Kidney tubule cell (primary cell): ENCODE data around the gene UBL3.

ENCODE experiments used
- DNase-seq: peaks from one replicate; pipeline ENCODE4 v3.0.0-alpha.2; 2018; ENCODE audit warnings: low spot score

Gene UBL3

DNA sequence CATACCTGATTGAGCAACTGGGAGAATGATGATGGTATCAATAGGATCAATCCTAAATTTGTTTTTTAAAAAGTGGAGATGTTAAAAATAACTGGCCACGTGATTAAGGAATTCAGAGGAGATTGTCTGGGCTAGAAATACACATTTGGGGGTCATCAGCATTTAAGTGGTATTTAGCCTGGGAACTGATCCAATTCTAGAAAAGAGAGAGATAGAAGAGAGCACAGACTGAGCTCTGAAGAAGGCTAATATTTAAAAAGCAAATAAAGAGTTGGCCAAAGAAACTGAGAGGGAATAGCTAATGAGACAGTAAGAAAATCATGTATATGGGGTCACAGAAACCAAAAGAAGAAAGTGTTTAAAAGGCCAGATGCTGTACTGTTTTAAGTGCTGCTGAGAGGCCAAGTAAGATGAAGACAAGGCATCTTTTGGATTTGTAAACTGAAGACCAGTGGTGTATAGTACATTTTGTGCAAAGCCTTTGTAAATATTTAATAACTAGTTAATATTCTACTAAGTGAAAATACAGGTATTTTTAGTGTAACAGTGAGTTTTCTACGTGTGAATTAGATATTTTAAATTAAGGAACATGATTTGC, 40.2 kb downstream of the UBL3 start:
- no peak for DNase-seq

DNA sequence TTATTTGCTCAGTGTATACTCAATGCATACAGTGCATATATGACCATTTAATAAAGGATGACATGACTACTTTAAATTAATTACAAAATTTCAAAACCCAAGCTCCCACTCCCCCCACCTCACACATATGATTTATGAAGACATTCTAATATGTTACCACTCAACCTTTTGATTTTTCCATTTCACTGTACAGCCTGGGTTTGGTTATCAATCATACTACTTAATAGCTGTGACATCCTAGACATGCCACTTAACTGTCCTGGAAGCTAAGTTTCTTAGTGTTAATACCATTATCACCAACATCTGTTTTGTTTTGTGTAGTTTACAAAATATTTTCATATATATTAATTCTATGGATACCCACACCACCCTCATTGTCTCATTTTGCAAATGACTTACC, 42.2 kb downstream of the UBL3 start:
- DNase-seq, result no peak

DNA sequence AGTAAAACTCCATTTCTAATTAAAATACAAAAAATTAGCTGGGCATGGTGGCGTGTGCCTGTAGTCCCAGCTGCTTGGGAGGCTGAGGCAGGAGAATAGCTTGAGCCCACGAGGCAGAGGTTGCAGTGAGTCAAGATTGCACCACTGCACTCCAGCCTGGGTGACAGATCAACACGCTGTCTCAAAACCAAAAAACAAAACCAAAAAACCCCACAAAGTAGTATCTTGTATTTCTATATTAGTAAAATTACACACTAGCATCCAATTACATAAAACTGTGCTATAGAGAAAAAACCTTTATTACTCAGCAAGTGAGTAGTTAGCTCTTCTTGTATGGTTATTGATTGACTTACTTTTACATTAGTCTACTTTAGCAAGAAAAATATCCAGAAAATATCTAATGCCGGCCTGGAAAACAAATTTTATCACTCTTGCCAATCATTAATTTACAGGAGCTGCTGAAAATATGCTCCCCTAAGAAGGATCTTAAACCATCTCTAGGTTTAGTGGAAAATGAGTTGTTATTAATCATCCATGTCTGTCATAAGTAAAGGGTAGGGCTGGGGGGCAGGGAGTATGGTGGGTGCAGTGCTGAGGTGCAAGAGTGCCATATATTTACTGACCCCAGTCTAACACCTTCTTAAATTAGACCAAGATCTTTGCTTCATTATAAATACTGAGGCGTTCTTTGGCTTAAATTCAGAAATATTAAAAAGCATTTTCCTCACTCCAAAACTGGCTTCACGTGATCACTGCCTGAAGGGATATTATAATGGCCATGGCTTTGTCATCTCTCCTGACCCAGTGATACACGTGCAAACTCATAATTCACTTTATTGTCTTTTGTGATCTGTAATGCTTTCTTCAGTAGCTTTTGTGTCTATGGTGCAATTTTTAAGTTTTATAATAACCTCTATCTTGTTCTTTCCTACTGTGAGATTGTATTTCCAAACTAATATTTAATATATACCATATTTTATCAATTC, 44.1 kb downstream of the UBL3 start:
- no peak for DNase-seq

DNA sequence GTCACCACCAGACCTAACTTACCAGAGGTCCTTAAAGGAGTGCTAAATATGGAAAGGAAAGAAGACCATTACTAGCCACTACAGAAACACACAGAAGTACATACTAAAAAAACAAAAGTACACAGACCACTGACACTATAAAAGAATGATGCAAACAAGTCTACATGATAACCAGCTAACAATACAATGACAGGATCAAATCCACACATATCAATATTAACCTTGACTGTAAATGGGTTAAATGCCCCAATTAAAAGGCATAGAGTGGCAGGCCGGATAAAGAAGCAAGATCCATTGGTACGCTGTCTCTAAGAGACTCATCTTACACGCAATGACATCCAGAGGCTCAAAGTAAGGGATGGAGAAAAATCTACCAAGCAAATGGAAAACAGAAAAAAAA, 47.2 kb downstream of the UBL3 start:
- no peak for DNase-seq

DNA sequence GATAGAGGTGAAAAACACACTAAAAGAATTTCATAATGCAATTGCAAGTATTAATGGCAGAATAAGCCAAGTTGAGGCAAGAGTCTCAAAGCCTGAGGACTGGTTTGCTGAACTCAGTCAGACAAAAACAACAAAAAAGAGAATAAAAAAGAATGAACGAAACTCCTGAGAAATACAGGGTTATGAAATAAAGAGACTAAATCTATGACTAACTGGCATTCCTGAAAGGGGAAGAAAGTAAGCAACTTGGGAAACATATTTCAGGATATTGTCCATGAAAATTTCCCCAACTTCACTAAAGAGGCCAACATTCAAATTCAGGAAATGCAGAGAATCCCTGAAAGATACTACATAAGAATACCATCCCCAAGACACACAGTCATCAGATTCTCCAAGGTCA, 47.8 kb downstream of the UBL3 start:
- no peak for DNase-seq

DNA sequence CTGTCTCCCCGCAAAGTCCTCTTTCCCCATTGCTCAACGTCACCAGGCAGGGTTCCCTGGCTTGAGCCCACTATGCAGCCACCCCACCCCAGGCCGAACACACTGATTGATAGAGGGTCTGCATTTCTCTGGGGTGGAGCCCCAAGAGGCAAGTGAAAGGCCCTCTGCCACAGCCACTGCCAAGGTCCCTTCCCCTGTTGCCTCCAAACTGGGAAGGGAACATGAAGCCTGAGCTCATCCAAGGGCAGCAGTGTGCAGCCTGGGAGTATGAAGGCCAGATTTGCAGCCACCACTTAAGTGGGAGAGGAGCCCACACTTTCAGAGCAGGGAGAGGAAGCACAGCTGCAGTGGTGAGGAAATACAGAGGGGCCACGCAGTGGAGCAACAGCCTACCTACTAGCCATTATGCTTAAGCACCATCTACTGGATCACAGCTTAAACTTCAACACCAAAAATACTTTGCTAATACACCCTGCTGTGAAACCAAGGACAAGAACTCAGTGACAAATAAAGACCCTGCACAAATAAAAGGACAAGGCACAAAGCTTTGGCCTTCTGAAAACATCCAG, 48.6 kb downstream of the UBL3 start:
- DNase-seq, result no peak

DNA sequence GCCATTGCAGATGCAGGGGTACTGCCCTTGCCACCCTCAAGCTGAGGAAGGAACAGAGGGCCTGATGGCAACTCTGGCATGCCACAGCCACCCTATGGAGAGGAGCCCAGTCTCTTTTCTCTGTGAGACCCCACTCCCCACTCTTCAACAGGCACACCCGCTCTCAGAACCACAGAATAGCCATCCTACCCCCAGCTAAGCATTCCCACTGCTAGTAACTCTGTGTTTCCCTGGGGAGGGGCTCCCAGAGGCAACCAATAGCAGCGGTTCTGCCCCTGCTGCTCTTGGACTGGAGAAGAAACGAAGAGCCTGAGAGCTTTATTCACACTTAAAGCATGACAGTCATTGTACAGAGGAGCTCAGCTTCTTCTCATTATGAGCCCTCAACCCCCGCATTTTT, 49.3 kb downstream of the UBL3 start:
- no peak for DNase-seq

DNA sequence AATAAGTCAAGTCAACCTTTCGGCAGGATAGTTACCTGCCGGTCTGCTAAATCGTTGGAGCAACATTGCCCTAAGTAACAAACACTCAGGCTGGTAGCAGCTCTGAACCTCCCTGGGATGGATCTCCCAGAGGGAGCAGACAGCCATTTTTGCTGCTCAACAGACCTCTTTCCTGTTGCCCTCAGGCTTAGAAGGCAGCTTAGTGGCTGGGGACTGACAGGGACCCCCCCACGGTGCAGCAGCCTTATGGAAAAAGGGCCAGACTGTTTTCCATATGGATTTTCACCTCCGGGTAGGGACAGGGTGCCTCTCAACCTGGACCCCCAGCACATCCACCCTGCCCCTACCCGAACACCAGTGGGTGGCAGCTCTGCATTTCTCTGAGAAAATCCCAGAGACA, 49.7 kb downstream of the UBL3 start:
- no peak for DNase-seq

DNA sequence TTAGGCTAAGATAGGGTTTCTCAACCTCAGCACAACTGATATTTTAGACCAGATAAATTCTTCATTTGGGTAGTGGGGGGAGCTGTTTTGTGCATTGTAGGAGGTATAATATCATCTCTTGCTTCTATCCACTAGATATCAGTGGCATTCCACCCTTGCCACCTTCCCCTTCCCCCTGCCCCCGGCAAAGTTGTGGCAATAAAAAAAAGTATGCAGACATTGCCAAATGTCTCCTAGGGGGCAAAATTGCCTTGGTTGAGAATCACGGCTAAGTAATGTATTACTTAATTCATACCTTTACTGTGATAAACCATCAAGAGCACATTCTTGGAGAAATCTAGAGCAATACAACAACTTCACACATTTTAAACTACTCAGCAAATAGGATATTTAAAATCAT, 51.4 kb downstream of the UBL3 start:
- no peak for DNase-seq

DNA sequence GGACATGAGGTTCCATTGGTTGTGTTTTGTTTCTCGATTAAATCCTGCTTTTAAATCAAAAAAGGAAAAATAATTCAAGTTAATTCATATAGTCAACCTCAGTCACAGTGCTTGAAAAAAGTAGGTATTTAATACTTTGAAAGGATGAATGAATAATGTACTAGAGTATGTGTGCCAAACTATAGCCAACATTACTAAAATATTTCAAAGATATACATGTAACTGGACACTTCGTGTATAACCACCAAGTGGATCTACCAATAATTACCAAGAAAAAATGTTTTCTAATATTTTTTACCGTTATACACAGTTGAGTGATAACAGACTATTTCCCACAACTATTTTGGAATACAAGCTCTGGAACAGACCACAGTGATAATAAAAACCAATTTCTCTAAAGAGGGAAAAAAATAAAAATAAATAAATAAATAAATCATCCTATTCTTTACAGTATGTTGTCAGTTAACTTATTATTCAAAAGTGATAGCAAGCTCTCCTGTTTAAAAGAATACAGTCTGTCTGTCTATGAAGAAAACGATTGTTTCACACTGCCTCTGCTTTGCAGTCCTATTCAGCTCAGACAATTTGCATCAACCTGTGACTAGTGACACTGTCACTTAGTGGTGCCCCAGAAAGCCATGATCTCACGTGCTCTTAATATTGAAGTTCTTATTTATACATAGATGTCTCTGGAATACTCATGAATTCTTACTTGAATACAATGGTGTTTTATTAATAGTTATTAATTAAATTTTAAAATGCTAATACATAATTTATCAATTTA, 58.2 kb downstream of the UBL3 start:
- no peak for DNase-seq

DNA sequence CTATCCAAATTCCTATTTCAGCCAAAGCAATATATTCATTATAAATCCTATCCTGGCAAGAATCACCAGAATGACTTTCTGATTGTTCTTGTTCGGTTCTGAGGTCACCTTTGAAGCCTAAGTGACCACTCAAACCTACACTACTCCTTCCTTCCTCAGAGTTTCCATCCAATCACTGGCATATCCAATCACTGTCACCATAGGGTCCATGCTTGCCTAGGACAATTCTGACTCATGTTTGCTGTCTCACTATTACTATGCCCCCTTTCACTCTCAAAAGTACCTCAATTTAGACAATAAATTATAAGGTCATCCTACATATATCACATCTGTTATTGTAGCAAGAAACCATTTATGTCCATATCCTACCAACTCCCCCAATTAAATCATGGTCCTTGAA, 58.9 kb downstream of the UBL3 start:
- DNase-seq, result no peak

DNA sequence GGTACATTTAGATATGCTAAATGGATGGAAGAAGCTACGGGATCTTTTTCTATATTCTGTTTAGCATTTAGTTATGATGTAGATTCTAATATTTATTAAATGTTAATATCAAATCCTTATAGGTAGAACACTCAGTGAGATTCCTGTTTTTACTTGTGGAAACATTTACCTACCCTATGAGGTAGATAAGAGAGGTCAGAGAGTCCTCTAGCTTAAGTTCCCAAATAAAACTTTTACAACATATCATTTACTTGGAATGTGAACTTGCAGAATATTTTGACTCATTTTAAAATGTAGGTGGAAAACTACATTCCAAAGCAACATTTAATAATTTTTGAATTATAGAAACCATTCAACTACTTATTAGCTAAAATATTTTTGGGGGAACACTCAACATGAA, 63.7 kb downstream of the UBL3 start:
- DNase-seq, result no peak

DNA sequence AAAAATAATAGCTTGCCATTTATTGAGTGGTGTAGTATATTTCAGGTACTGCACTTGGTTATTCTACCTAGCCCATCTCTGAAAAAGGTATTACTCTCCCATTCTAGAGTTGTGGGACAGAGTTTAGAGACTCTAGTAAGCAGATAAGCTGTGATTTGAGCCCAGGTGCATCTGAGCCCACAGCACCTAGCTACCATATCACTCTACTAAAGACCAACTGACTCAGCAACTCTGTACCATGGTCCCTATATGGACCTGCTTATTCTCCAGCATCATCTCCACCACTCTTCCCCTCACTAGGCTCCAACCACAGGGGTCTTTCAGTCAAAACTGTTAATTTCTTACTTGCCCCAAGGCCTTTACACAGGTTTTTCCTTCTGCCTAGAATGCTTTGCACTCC, 64.4 kb downstream of the UBL3 start:
- no peak for DNase-seq

DNA sequence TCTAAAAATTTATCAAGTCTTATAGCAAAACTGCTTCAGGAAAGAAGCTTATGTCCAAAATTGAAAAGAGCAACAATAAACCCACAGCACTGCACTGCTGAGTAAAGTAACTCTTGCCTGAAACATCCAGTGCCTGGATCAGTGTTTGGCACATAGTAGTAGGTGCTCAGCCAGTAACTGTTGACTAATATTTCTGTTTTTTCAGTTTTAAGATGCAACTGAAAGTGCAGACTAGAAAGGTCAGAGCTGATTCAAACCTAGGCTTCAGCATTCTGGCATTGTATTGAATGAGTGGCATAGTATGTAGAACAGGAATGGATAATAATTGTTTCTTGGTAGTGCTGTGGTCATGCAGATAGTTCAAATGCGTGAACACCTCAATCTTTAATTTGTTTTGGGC, 67.6 kb downstream of the UBL3 start:
- DNase-seq, result no peak

DNA sequence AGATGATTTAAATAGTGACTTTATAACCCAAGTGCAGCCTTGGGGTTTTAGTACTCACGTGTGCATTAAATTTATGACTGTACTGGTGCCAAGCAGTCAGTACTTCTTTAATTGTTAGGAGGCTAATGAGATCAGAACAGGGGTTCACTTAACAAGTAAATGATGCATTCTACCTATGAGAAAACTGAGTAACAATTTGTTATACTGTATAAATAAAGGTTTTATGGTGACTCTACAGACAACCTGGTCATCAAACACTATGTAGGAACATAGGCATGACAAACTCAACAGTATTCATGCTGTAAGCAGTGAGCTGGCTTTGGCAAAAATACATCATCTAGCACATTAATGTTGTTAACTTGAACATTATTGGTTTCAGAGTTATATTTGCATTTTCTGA, 75.6 kb downstream of the UBL3 start:
- DNase-seq, result no peak

DNA sequence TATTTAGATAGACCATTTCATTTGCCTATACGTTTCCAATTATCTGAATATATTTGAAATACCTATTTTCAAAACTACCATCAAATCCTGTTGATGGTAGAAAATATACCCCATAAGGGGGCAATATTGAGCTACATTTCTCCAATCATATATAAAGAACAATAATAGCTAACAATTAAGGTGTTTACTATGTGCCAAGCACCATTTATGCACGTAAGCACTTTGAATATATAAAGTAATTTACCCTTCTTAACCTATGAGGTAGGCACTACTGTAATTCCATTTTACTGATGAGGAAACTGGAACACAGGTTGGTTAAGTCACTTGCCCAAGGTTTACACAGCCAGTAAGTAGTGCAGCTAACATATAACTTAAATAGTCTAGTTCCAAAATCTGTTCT, 79.2 kb downstream of the UBL3 start:
- DNase-seq, result peak; percentile 43

DNA sequence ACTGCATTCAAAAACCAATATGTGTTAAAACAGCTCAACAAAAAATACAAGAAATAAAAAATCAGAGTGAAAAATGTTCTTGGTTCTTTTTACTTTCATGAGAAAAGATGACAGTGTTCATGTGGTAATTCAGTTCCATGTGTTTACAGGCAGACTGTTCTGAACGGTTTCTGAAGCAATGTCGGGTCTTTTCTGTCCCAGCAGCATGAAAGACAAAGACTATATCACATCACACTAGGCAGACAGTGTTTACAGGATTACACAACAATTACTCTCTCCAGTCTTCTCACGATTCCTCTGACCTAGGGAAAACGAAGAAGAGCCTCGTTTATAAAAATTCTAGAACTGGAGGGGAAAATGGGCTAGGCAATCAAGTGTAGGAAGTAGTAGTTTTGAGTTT, 83.4 kb downstream of the UBL3 start:
- no peak for DNase-seq

DNA sequence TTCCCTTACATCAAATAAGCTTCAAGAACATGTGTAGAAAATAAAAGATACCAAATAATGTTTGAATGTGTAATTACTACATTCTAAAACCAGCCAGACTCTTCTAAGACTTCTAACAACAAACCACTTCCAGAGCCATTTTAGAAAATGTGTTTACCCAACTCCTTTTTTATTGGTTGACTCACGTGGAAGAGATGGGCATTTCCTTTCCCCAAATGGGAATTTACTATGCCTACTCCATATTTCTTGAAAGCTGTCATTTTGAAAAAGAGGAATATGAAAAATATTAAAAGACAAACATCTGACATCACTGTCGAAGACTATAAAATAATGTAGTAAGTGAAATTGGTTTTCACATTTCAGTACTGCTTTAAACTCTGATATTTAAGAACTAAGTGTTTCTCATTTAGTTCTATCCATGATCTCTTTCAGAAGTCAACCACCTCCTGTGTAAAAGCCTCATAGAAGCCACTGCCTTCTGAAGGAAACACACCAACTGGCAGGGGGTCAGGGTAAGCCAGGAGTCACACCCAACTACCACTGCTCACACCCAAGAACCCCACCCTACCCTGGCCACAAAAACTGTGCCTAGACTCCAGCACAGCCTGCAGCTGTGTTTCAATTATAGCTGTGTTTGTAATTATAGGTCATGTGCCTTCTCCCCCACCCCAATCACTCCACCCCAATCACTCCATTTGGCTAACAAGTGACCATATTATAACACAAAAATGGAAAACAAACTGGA, 86.8 kb downstream of the UBL3 start:
- DNase-seq, result no peak

DNA sequence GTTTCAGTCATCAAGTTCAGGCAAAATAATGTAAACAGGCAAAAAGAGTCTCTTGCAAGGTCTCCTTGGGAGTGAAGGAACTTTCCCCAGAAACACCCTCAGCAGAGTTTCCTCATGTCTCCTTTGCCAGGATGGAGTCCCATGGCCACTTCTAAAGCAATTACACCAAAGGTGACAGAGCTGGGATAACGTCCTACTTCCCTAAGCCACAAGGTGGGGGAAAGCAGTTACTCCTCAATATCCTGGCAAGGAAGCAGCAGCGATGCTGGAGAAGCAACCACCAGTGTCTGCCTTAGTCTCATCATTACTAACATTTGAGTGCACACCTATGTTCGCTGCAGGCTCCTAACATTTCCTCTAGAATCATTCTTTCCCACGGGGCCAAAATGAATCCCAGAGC, 88.6 kb downstream of the UBL3 start:
- DNase-seq, result no peak

DNA sequence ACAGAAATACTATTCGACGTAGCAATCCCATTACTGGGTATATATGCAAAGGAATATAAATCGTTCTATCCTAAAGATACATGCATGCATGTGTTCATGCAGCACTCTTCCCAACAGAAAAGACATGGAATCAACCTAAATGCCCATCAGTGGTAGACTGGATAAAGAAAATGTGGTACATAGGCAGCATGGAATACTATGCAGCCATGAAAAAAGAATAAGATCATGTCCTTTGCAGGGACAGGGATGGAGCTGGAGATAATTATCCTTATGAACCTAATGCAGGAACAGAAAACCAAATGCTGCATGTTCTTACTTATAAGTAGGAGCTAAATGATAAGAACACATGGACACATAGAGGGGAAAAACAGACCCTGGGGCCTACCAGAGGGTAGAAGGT, 89.3 kb downstream of the UBL3 start:
- DNase-seq, result no peak

DNA sequence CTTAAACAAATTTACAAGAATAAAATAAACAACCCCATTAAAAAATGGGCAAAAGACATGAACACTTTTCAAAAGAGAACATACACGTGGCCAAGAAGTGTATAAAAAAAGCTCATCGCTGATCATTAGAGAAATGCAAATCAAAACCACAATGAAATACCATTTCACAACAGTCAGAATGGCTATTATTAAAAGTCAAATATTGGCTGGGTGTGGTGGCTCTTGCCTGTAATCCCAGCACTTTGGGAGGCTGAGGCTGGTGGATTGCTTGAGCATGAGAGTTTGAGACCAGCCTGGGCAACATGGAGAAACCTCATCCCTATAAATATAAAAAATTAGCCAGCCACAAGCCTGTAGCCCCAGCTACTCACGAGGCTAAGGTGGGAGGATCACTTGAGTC, 89.9 kb downstream of the UBL3 start:
- no peak for DNase-seq

DNA sequence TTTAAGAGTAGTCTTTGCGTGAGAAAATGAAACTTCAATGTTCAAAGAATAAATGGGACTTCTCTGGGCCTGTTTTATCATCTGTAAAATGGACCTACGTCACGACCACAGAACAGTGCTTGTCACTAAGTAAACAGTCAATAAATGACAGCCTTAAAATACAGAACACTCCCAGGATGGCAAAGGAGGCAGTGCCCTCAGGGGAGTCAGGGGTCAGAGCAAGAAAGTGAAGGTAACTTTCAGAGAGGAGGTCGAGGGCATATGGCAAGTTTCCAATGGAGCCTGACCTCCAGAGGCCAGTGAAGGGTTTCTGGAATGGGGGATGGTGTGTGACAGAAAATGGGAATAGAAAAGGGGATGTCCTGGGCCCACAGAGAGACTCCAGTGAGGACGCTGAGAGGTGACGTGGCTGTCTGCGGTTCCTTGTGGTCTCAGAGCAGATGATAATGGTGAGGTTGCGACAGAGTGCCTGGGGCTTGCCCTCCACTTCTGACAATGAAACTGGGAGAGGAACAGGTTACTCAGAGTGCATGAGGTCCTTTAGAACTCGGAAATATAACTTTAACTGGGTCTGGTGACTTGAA, 91.8 kb downstream of the UBL3 start:
- DNase-seq, result no peak
